ENCODE results near the gene ISCA1. TPM values are rescaled to one million over a fixed set of nuclear protein-coding genes. Genes with fewer than 3 reads are reported as not detected.

ISCA1 gene
- total and polyA plus RNA-seq, 2 of the 8 experiments (the other 6 are each of a cell fraction or from before 2014, with no cell fraction given), result 35.0 to 40.0 TPM

DNA sequence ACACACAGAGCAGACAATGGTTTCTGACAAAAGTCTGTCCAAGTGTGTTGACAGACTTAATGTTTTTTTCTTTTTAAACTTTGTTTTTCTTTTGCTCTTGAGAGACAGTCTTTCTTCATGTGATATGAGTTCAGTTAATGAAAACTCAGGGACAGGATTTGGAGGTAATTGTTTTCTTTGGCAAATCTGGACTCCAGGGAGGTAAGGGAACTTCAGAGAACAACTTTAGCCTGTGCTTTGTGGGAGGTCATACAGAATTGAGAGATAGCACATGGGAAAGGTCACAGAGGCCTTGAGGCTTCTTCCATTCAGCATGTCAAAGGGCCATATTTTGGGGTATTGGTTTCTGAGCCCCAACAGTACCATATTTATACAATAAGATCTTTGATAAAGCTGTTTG lies 32.2 kb downstream of the ISCA1 start (continued):
- TF ChIP-seq CBX8 (IDR thresholded peaks at IDR 0.05; ENCODE audit: borderline replicate concordance, low read depth, low read length) (no peak), TCF12 (IDR thresholded peaks at IDR 0.05; ENCODE audit: low read depth, low read length) (no peak), NANOG (IDR thresholded peaks at IDR 0.05; ENCODE audit: insufficient read depth, low read depth, low read length, poor library complexity, severe bottlenecking) (no peak), EP300 (IDR thresholded peaks at IDR 0.05; ENCODE audit: borderline replicate concordance in 1 of 2, low read depth in 2 of 2, low read length in 2 of 2) (no peak)

Data from H1 (cell line).